Activated T-cell treated with anti-CD3 and anti-CD28 coated beads for 1 hour (primary cell): ENCODE data around the gene MAP3K9.

ENCODE experiments used
- DNase-seq: peaks from one replicate; pipeline ENCODE4 v3.0.0-alpha.2; 2020; ENCODE audit warnings: low read depth

MAP3K9 gene

DNA sequence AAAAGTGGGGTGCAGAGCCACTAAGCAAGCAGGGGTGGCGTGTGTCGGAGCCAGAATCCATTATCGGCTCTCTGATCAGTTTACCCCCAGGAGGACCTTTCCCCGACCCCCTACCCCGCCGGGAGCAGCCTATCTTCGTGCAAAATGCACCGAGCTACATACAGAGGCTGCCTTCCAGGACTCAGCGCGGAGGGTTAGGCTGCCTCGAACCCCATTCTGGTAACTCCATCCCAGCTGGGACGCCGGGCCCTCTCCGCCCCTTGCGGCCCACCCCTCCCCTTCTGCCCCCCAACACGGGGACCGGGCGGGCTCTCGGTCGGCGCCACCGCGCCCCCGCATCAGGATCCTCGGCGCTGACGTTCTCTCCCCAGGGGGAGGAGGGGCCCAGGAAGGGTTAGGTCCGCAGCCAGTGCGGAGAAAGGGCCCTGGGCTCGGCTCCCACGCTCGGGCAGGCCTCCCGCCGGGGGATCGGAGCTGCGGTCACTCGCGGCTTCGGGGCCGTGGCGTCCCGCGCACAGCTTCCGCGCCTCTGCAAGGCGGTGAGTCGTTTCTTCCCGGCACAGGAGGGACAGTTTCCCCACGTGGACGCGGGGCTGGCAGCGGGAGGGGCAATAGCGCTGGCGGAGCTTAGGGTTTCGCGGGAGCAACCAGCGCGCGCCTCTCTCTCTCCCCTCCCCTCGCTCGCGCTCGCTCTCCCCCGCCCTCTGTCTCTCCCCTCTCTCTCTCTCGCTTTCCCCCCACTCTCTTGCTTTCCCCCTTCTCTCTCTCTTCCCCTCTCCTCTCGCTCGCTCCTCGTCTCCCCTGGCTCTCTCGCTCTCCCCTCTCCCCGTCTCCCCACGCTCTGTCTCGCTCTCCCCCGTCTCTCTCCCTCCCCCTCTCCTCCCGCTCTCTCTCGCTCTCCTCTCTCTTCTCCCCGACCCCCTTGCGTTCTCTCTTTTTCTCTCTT, 12.5 kb upstream of the MAP3K9 start:
- peak; percentile 36 for DNase-seq

DNA sequence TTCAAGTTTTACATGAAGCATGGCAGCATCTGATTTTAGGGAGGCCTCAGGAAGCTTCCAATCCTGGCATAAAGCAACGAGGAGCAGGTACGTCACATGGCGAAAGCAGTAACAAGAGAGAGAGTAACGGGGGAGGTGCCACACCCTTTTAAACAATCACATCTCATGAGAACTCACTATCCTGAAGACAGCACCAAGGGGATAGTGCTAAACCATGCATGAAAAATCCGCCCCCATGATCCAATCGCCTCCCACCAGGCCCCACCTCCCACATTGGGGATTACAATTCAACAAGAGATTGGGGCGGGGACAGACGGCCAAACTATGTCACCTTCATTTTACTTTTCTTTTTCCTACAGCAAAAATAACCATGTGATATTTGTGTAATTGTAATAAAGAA, 7.2 kb upstream of the MAP3K9 start:
- DNase-seq: no peak

DNA sequence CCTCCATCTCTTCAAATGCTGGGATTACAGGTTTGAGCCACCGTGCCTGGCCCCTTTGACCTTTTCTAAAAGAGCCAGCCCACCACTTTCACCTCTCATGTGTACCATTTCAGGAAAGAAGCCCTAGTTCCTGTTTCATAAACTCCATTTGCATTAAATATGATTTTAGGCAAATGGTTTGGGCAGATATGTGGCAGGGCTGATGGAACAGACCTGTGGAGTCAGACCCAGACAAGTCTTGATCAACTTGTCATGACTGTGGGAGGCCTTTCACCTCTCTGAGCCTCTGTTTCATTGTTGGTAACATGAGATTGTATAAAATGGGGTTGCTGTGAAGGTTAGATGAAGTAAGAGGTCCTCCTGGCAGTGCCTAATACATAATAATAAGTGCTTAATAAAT, 5.2 kb upstream of the MAP3K9 start:
- DNase-seq: no peak

DNA sequence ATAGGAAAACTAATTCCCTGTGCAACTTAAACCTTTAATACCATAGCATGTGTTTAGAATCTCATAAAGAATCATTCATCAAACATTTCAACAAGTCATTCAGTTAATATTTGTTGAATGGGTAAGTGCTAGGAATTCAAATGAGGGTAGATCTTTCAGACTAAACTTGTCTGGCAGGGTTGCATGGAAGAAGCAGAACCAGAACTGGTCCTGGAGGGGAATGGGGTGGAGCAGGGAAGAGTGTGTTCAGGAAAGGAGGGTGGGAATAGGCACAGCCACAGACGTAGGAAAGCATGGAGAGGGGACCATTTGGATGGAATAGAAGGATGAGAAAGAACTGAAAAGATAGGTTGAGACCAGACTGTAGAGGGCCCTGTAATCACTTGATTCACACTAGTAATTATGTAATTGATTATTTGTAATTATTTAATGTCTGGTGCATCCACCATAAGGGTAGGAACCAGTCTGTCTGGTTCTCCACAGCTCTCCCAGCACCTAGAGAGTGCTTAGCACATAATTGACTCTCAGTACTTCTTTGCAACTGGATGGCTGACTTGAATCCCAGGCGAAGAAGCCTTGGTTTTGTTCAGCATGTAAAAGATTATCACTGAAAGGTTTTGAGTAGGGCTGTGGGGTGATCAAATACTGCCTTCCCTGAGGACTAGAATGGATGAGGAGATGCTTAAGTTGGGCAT, 3.0 kb upstream of the MAP3K9 start:
- DNase-seq: no peak

DNA sequence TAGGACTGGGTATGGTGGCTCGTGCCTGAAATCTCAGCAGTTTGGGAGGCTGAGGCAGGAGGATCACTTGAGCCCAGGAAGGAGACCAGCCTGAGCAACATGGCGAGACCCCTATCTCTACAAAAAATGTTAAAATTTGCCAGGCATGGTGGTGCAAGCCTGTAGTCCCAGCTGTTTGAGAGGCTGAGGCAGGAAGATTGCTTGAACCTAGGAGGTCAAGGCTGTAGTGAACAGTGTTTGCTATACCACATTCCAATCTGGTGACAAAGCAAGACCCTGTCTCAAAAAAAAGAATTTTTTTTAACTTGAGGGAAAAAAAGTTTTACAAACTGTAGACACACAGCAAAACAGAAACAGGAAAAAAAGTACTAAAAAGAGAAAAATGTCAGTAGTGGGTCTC, 2.3 kb upstream of the MAP3K9 start:
- no peak for DNase-seq

DNA sequence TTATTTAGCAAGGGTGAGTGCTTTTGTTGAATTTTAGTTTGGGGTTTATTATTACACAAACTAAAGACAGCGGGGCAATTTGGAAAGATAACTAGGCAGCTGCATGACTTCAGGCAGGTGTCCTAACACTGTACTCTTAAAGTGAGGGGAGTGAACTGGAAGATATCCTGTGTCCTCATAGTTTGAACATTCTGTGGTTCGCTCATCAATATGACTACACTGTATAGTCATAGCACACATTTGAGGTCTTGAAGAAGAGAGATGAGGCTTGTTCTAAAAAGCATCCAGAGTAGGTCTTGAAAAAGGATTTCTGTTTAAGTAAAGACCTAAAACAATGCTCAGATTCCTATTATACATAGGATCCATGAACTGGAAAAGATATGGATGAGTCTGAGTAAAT, 1.7 kb upstream of the MAP3K9 start:
- no peak for DNase-seq

DNA sequence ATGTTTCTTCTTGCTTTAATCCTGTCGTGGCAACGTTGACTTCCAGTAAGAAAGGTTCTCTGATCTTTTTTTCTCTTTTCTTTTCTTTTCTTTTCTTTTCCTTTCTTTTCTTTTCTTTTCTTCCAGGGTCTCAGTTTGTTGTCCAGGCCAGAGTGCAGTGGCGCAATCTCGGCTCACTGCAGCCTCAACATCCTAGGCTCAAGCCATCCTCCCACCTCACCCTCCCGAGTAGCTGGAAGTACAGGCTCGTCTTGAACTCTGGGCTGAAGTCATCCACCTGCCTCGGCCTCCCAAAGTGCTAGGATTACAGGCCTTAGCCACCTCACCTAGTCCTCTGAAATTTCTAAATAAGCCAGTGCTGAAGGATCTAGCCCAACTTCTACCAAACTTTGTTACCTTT, 1.3 kb upstream of the MAP3K9 start:
- DNase-seq: no peak

DNA sequence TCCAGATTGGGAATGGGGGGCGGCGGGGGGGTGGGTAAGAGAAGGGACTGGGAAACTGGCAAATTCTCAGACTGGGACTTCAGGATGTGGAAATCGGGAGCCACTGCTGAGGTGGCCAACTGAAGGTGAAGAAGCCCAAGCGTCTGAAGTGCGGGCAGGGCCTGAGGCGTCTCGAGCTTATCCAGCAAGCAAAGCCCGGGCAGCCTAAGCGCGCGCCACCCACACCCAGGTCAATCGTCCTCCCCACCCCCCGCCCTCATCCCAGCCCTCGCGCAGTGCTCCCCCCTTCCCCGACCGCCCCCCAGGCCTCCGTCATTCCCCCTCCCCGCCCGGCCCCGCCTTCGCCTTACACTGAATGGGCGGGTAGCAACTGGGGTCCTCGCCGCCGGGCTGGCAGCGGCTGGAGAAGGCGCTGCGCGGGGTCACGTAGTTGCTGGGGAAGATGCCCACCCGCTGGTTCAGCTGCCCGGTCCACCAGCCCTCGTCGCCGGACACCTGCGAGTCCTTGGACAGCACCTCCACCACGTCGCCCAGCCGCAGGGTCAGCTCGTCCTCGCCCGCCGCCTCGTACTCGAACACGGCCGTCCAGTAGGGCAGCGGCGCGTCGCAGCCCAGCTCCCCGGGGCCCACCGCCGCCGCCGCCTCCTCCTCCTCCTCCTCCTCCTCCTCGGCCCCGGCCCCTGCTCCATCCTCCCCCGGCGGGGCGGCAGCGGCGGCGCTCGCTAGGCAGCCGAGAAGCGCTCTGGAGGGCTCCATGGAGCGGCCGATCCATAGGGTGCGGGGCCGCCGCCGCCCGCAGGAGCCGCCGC, 693 bp downstream of the MAP3K9 start:
- DNase-seq: peak; percentile 43

DNA sequence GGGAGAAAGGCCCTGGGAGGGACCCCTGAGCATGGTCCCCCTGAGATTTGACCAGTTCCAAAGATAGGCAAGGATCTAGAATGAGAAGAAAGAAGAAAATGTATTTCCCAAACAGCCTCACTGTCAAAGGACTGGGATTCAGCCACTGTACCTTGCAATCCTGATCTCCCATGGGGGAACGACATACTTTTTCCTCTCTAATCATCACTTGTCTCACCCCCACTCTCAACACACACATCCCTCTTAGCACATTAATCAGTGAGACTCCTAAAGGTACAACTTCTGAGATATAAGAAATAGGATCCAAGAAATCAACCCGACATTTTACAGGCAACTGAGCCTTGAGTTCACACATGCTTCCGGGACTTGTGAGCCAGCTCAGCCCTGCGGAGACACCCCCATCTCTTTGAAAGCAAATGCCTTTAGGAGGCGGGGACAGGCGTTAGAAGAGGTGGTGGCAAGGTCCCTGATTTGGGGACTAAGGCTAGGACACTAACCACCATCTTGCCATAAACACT, 1.4 kb downstream of the MAP3K9 start:
- peak; percentile 43 for DNase-seq

DNA sequence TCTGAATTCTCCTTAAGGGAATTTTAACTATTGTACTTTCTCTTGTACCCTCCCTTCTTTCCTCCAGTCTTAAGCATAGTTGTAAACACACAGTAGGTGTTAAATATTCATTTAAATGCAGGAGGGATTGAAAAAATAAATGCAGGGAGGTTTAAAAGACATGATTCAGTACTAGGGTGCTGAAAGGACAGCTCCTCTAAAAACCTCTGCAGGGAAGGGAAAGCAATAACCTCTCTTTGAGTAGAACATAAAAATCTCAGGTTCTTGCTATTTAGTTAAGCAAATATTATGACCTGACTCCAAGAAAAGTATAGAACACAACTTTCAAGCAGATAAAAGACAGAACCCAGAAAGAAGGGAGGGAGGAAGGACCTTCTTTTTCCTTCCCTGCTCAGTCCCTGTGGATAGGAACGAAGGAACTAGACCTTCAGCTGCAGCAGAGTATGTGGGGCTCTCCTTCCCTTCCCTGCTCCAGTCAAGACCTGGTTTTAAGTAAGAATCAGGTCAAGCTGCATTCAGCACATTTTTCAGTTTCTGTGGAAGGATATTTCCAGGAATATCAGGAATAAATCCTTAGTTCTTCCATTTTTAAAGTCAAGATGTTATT, 4.7 kb downstream of the MAP3K9 start:
- DNase-seq: no peak

DNA sequence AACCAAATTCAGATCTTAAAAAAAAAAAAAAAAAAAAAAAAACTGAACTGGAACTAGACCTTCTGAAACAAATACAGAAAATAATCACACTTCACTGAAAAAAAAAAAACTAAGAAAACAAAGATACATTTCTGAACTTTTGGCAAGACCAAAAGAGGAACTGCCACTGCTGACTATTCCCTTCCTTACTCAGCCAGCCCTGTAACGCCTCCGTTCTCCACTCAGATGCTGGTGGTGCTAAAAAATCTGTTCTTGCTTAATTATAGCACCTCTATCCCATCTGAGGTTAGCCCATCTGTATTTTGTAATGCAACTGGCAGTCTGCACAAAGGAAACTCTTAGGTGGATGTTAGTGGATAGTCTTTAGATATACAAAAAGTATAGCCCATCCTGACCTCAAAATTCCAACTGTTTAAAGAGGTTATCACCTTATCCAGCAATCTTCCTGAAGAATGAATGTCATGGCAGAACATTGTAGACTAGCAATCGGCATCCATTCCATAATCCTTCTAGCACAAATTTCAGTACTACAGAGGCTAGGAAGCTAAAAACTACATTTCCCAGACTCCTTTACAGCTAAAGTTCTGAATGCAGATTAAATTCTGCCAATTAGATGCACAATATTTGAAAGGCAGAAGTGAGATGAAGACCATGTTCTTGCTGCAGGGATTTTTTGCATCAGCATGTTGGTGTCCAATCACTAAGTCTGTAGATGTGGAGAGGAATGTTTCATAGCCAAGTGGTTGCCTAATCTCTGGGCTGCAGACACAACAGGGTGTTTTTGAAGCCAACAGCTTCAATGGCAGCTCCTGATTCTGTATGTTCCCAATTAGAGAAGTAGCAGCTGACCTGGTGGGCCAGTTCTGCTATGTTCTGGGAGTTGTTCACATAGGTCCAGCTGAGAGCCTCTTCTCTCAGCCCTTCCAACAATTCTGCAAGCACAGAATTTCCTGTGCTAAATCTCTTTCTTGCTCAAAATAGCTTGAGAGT, 5.7 kb downstream of the MAP3K9 start:
- DNase-seq: no peak

DNA sequence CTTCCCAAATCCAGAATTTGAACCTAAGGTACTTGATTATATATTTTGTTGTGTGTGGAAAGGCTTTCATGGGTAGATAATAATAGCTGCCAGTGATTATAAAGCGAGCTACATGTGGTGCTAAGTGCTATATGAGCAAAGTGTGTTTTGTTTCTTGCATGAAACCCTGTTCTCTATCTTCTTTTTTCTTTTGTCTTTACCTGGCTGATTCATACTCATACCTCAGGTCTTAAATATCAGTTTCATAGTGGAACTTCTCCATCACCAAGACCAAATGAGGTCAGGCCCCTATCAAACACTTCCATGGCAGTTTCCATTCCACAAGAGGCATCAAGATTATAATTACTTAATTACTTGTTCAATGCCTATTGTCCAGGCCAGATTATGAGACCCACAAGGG, 6.9 kb downstream of the MAP3K9 start:
- DNase-seq: no peak

DNA sequence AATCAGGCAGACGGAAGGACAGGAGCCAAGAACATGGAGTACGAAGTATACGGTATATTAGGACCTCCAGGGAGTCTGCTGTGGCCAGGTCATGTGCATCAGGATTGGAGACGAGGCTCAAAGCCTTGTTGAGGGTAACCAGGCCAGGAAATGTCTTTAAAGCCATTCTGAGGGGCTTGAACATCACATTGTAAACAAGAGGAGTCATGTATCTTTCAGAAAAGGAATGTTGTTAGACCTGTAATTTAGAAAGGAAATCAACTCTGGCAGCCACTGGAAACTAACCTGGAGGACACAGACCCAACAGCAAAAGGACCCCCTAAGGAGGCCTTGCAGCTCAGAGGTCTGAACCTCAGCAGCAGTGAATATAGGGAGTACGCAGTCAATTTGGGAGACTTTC, 7.5 kb downstream of the MAP3K9 start:
- DNase-seq: no peak

DNA sequence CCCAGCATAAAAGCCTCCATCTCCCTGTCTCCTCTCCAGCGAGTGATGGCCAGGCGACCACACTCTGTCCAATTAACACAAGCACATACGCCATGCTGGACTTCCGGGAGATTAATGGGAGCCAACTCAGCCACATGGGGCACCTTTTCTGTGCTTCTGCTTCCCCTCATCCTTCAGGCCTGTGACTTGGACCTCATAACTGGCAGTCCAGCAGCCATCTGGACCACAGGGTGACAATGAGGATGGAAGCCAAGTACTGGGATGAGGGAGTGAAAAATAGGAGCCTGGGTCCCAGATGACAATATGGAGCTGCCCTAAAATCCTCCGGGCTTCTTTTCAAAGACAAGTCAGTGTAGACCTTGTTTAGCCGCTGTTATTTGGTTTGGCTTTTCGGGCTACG, 12.8 kb downstream of the MAP3K9 start:
- DNase-seq: no peak

DNA sequence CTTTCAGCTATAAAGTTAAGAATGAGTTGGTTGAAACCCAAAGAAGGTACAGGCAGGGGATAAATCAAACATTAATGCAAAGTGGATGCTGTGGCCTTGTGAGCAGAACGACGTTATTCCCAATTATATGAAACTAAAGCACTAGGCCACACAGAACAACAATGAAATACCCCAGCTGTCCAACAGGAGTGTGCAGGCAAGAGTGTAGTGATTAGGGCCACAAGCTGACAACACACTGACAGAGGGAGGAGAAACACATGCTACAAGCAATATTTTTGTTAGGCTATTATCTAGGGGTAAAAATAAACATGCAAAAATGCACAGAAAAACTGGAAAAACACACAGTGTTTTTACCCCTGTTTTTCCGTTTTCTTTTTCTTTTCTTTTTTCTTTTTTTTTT, 15.0 kb downstream of the MAP3K9 start:
- DNase-seq: no peak

DNA sequence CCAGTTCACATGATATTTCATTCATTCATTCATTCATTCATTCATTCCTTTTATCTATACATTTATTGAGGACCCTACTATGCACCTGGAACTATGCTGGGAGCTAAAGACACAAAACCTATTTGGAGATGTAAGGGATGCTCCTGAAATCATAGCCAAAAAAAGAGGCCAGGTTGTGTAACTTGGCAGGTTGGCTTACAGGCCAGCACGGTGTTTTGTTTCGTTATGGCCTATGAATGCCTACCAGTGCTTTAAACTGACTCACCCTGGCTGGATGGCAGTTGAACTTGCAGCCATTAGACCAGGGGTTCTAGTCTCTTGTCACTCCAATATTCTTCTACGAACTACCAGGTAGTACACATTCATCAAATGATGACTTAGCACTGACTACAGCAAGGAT, 15.7 kb downstream of the MAP3K9 start:
- DNase-seq: no peak

DNA sequence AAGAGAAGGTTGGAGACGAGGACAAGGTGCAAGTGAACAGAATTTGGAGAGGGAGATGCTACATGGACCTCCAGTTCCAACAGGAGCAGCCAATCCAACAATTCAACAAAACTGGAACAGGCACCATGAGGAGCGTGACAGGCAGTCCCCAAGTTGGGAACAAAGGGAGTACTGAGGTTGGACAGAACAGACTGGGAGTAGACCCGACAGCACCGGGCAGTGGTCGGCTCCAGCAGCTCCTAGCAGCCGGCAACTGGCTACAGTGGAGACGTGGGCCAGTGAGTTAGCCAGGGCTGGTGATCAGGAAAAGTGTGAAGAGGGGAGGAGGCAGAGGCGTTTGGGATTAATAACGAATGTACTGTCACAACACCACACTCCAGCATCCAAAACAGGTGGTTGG, 16.4 kb downstream of the MAP3K9 start:
- DNase-seq: no peak

DNA sequence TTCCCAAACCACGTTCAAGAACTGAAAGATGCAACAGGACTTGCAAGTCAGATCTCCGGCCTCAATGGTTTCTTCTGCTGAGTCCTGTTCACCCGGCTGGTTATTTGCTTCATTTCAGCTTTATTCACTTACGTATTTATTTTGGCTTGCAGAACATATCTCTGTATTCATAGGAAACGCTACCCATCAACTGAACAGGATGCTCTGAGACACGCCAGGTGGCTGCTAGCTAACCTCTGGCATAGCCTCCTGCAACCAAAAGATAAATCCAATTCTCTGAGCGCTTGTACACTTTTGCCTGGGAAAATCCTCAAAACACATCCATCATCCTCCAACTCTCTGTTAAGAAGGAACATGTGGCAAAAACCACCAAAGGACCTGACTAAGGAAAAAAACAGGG, 17.3 kb downstream of the MAP3K9 start:
- DNase-seq: no peak

DNA sequence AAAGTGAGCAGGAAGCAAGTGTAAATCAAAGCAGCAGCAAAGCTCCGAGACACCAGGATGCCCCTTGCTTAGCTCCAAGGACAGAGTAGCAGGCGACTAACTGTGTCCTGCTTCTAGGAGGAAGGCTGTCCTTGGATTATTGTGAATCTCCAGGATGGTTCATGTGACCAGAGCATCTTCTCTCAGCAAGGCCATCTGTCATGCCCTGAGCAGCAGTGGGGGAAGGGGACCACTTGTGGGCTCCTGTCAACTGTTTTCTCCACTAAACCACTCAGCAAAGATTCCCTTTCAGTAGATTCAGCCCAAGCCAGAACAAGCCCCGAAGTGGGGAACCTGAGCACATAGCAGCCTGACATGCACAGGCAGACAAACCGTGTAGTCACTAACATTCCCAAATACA, 19.4 kb downstream of the MAP3K9 start:
- no peak for DNase-seq

DNA sequence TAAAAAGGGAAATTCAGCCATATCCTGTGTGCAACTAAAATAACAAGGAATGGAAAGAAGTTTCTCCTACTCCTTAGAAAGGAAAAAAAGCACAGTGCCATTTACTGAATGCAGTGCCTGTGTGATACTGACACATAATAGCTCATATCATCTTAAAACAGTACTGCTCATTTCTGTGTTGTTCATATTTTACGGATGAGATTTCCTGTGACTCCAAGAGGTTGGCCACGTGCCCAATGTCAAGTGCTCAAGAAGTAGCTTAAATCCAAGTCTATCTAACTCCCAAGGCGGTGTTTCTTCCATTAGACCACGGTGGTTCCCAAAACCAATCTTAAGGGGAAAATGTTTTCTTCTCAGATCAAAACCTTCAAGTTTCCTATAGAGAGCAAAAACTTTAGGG, 20.0 kb downstream of the MAP3K9 start:
- no peak for DNase-seq

DNA sequence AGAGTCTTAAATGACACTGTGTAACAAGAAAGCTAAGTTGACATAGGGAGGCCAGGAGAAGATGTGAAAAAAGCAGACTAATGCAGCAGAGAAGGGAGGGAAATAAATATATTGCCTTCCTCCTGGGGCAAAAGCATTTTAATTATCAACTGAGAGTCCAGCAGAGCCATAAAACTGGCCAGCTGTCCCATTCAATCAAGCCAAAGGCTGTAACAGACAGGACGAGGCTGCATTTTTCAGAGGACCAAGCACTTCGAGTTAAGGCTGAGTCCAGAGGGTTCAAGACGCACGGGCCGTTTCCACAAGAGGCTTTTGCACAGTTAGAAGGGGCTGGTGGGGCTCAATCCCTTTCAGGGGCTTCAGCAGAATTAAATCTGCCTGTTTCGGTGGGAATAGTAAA, 20.4 kb downstream of the MAP3K9 start:
- DNase-seq: no peak
